HG03108 (cell line): ENCODE results near the gene BRWD1.
A peak's percentile ranks its signal among the peaks of the same experiment; 100 is the strongest.

ENCODE experiments used
- ATAC-seq: cut with Tn5 transposase; IDR thresholded peaks from one replicate; pipeline ENCODE4 v1.9.1; 2021; ENCODE audit warnings: moderate library complexity; ENCODE audit not compliant: unreplicated experiment

BRWD1 gene

GRCh38 chr21:39204134-39204533, 109.3 kb downstream of the BRWD1 start:
- no peak for ATAC-seq

- no peak for ATAC-seq
These were observed 114.6 kb downstream of the BRWD1 start for GRCh38 chr21:39198800-39199199.

GRCh38 chr21:39197448-39198233, 115.8 kb downstream of the BRWD1 start:
- ATAC-seq: no peak

GRCh38 chr21:39196838-39197237, 116.6 kb downstream of the BRWD1 start:
- ATAC-seq: no peak

GRCh38 chr21:39196310-39196709, 117.1 kb downstream of the BRWD1 start:
- ATAC-seq: no peak

- ATAC-seq: no peak
These were observed 120.1 kb downstream of the BRWD1 start for GRCh38 chr21:39193380-39193779.

- ATAC-seq: no peak
These were observed 123.4 kb downstream of the BRWD1 start for GRCh38 chr21:39189857-39190604.

GRCh38 chr21:39188521-39189139, 124.8 kb downstream of the BRWD1 start:
- no peak for ATAC-seq

- no peak for ATAC-seq
These were observed 126.3 kb downstream of the BRWD1 start for GRCh38 chr21:39187141-39187540.

- no peak for ATAC-seq
These were observed 126.8 kb downstream of the BRWD1 start for GRCh38 chr21:39186676-39187075.

GRCh38 chr21:39185157-39185556, 128.3 kb downstream of the BRWD1 start:
- ATAC-seq: no peak

GRCh38 chr21:39184050-39184980, 129.1 kb downstream of the BRWD1 start:
- ATAC-seq: no peak

GRCh38 chr21:39183272-39184049, 130.0 kb downstream of the BRWD1 start, which contains the start of gene PSMG1:
TSS of gene PSMG1 (minus strand) at chr21:39183451. CDS start at chr21:39183385, 66 bp downstream.
- ATAC-seq: peak; percentile 80

GRCh38 chr21:39182484-39183271, 130.8 kb downstream of the BRWD1 start:
- ATAC-seq: peak; percentile 16

GRCh38 chr21:39182016-39182415, 131.4 kb downstream of the BRWD1 start:
- ATAC-seq: no peak

GRCh38 chr21:39181205-39181818, 132.1 kb downstream of the BRWD1 start:
- ATAC-seq: no peak

- ATAC-seq: no peak
These were observed 132.9 kb downstream of the BRWD1 start for GRCh38 chr21:39180429-39181019.

- no peak for ATAC-seq
These were observed 135.0 kb downstream of the BRWD1 start for GRCh38 chr21:39178421-39178820.
